ENCODE results near the gene TTBK2. TPM values are rescaled to one million over a fixed set of nuclear protein-coding genes. Genes with fewer than 3 reads are reported as not detected.

Gene TTBK2
- total and polyA plus RNA-seq, 4 donors = 1.0 to 6.4 (median 4.3) TPM

DNA sequence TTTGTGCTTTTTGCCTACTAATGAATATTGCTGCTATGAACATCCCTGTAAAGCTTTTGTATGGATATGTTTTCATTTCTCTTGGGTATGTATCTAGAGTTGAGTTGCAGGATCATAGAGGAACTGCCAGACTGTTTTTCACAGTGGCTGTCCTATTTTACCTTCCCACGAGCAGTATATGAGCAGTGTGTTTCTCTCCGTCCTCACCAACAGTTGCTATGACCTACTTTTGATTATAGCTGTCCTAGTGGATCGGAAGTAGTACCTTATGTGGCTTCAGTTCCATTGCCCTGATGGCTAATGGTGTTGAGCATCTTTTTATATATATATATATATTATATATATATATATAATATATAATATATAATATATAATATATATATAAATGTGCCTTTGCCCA, 208.8 kb downstream of the TTBK2 start:
- WGBS = 97% methylated on average over 3 of the region's 3 CpGs
- H3K4me3 ChIP-seq (ENCODE audit: low read depth in 1 of 3, low read length in 3 of 3) = no peak overlapping the region
- no peaks in the 10 kb centered on the region for H3K27me3 ChIP-seq (ENCODE audit: control insufficient read depth in 4 of 4, insufficient read depth in 4 of 4, low read length in 3 of 4)
- TF ChIP-seq, protein P1, sequence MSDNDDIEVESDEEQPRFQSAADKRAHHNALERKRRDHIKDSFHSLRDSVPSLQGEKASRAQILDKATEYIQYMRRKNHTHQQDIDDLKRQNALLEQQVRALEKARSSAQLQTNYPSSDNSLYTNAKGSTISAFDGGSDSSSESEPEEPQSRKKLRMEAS (IDR thresholded peaks at IDR 0.05) = no peak
- TF ChIP-seq NR2F2 (IDR thresholded peaks at IDR 0.05) (no peak), GABPA (IDR thresholded peaks at IDR 0.05 in 1 of 2, conservative IDR thresholded peaks at IDR 0.05 in 1 of 2) (no peak), FOXA1 (IDR thresholded peaks at IDR 0.05) (no peak), TAF1 (conservative IDR thresholded peaks at IDR 0.05) (no peak), JUND (IDR thresholded peaks at IDR 0.05) (no peak), RAD21 (IDR thresholded peaks at IDR 0.05) (no peak), SP1 (IDR thresholded peaks at IDR 0.05) (no peak), HNF4A (conservative IDR thresholded peaks at IDR 0.05) (no peak), YY1 (IDR thresholded peaks at IDR 0.05) (no peak), RXRA (IDR thresholded peaks at IDR 0.05) (no peak), HNF4G (IDR thresholded peaks at IDR 0.05) (no peak), FOXA2 (IDR thresholded peaks at IDR 0.05) (no peak), EGR1 (IDR thresholded peaks at IDR 0.05; ENCODE audit: low read depth in 2 of 2) (no peak)
- TF ChIP-seq, protein P2, sequence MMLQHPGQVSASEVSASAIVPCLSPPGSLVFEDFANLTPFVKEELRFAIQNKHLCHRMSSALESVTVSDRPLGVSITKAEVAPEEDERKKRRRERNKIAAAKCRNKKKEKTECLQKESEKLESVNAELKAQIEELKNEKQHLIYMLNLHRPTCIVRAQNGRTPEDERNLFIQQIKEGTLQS (IDR thresholded peaks at IDR 0.05) = no peak
- TF ChIP-seq, protein P3, sequence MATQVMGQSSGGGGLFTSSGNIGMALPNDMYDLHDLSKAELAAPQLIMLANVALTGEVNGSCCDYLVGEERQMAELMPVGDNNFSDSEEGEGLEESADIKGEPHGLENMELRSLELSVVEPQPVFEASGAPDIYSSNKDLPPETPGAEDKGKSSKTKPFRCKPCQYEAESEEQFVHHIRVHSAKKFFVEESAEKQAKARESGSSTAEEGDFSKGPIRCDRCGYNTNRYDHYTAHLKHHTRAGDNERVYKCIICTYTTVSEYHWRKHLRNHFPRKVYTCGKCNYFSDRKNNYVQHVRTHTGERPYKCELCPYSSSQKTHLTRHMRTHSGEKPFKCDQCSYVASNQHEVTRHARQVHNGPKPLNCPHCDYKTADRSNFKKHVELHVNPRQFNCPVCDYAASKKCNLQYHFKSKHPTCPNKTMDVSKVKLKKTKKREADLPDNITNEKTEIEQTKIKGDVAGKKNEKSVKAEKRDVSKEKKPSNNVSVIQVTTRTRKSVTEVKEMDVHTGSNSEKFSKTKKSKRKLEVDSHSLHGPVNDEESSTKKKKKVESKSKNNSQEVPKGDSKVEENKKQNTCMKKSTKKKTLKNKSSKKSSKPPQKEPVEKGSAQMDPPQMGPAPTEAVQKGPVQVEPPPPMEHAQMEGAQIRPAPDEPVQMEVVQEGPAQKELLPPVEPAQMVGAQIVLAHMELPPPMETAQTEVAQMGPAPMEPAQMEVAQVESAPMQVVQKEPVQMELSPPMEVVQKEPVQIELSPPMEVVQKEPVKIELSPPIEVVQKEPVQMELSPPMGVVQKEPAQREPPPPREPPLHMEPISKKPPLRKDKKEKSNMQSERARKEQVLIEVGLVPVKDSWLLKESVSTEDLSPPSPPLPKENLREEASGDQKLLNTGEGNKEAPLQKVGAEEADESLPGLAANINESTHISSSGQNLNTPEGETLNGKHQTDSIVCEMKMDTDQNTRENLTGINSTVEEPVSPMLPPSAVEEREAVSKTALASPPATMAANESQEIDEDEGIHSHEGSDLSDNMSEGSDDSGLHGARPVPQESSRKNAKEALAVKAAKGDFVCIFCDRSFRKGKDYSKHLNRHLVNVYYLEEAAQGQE (IDR thresholded peaks at IDR 0.05) = no peak
- TF ChIP-seq, protein P4, sequence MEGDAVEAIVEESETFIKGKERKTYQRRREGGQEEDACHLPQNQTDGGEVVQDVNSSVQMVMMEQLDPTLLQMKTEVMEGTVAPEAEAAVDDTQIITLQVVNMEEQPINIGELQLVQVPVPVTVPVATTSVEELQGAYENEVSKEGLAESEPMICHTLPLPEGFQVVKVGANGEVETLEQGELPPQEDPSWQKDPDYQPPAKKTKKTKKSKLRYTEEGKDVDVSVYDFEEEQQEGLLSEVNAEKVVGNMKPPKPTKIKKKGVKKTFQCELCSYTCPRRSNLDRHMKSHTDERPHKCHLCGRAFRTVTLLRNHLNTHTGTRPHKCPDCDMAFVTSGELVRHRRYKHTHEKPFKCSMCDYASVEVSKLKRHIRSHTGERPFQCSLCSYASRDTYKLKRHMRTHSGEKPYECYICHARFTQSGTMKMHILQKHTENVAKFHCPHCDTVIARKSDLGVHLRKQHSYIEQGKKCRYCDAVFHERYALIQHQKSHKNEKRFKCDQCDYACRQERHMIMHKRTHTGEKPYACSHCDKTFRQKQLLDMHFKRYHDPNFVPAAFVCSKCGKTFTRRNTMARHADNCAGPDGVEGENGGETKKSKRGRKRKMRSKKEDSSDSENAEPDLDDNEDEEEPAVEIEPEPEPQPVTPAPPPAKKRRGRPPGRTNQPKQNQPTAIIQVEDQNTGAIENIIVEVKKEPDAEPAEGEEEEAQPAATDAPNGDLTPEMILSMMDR (IDR thresholded peaks at IDR 0.05; ENCODE audit: low read depth, low read length, missing input control) = no peak
- TF ChIP-seq, protein P5, sequence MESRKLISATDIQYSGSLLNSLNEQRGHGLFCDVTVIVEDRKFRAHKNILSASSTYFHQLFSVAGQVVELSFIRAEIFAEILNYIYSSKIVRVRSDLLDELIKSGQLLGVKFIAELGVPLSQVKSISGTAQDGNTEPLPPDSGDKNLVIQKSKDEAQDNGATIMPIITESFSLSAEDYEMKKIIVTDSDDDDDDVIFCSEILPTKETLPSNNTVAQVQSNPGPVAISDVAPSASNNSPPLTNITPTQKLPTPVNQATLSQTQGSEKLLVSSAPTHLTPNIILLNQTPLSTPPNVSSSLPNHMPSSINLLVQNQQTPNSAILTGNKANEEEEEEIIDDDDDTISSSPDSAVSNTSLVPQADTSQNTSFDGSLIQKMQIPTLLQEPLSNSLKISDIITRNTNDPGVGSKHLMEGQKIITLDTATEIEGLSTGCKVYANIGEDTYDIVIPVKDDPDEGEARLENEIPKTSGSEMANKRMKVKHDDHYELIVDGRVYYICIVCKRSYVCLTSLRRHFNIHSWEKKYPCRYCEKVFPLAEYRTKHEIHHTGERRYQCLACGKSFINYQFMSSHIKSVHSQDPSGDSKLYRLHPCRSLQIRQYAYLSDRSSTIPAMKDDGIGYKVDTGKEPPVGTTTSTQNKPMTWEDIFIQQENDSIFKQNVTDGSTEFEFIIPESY (IDR thresholded peaks at IDR 0.05) = no peak
- no peaks in the 10 kb centered on the region for H3K9me3 ChIP-seq (ENCODE audit: control insufficient read depth in 4 of 4, low read length in 3 of 4)
- no peak for DNase-seq (ENCODE audit: low spot score)
- peaks cover 0 to 2% (median 0%) of the 10 kb centered on the region in 4 donors for H3K4me1 ChIP-seq (ENCODE audit: control insufficient read depth in 4 of 4, insufficient read depth in 4 of 4, low read length in 3 of 4)
- no peak overlapping the region for H3K27ac ChIP-seq (ENCODE audit: low read depth in 1 of 2, low read length in 2 of 2)
- H3K36me3 ChIP-seq (ENCODE audit: control insufficient read depth in 4 of 4, insufficient read depth in 3 of 4, low read depth in 1 of 4, low read length in 3 of 4) = no peaks in the 10 kb centered on the region
- H3K9ac ChIP-seq (ENCODE audit: low read depth in 1 of 2, low read length in 2 of 2) = no peak overlapping the region

Data from liver (tissue), 9 donors.